GM21515 (cell line): Measurements from ENCODE around the gene TEK.

Source experiments
- ATAC-seq: cut with Tn5 transposase; IDR thresholded peaks from one replicate; pipeline ENCODE4 v1.9.1; 2021; ENCODE audit not compliant: unreplicated experiment

Gene TEK

GRCh38 chr9:27118916-27119315 is 9.9 kb downstream of the TEK start:
- ATAC-seq = no peak

GRCh38 chr9:27124151-27124550 is 15.1 kb downstream of the TEK start:
- no peak for ATAC-seq

GRCh38 chr9:27125030-27125429 is 16.0 kb downstream of the TEK start:
- ATAC-seq = no peak

GRCh38 chr9:27125936-27126335 is 16.9 kb downstream of the TEK start:
- ATAC-seq = no peak

GRCh38 chr9:27126670-27127069 is 17.6 kb downstream of the TEK start:
- ATAC-seq = no peak

GRCh38 chr9:27129221-27129620 is 20.2 kb downstream of the TEK start:
- no peak for ATAC-seq

- no peak for ATAC-seq
Measured at GRCh38 chr9:27131731-27132130, 22.7 kb downstream of the TEK start.

GRCh38 chr9:27133817-27134216 is 24.8 kb downstream of the TEK start:
- no peak for ATAC-seq

- no peak for ATAC-seq
Measured at GRCh38 chr9:27142299-27142930, 33.4 kb downstream of the TEK start.

GRCh38 chr9:27145143-27145542 is 36.1 kb downstream of the TEK start:
- ATAC-seq = no peak

GRCh38 chr9:27149651-27150050 is 40.6 kb downstream of the TEK start:
- no peak for ATAC-seq

- ATAC-seq = no peak
Measured at GRCh38 chr9:27150746-27151406, 41.9 kb downstream of the TEK start.

GRCh38 chr9:27151693-27152404 is 42.8 kb downstream of the TEK start:
- ATAC-seq = no peak

- no peak for ATAC-seq
Measured at GRCh38 chr9:27152405-27152718, 43.3 kb downstream of the TEK start.

GRCh38 chr9:27154908-27155307 is 45.9 kb downstream of the TEK start:
- no peak for ATAC-seq

GRCh38 chr9:27157097-27157496 is 48.1 kb downstream of the TEK start:
- no peak for ATAC-seq

- ATAC-seq = no peak
Measured at GRCh38 chr9:27157736-27158135, 48.7 kb downstream of the TEK start.

GRCh38 chr9:27160636-27161035 is 51.6 kb downstream of the TEK start:
- no peak for ATAC-seq

GRCh38 chr9:27162045-27162444 is 53.0 kb downstream of the TEK start:
- no peak for ATAC-seq

- ATAC-seq = no peak
Measured at GRCh38 chr9:27165068-27165467, 56.0 kb downstream of the TEK start.

- no peak for ATAC-seq
Measured at GRCh38 chr9:27165670-27166069, 56.6 kb downstream of the TEK start.

GRCh38 chr9:27168496-27168895 is 59.5 kb downstream of the TEK start:
- no peak for ATAC-seq
